GM19468 (cell line): ENCODE measurements around the gene SRRM1.

Source experiments
- ATAC-seq: cut with Tn5 transposase; IDR thresholded peaks from one replicate; pipeline ENCODE4 v1.9.1; 2021; ENCODE audit warnings: mild to moderate bottlenecking, moderate library complexity, moderate number of reproducible peaks; ENCODE audit not compliant: unreplicated experiment; ENCODE audit errors: extremely low read depth

SRRM1 gene

GRCh38 chr1:24642481-24643362, at the start of gene SRRM1:
Gene SRRM1, plus strand, starts transcription at chr1:24643302. Its CDS starts 25 bp downstream, at chr1:24643327.
- peak; percentile 82 for ATAC-seq

GRCh38 chr1:24594328-24594598, 48.8 kb upstream of the SRRM1 start:
- no peak for ATAC-seq

GRCh38 chr1:24596401-24596880, 46.7 kb upstream of the SRRM1 start:
- ATAC-seq, result no peak

GRCh38 chr1:24599265-24599664, 43.8 kb upstream of the SRRM1 start:
- no peak for ATAC-seq

- no peak for ATAC-seq
These were observed 42.6 kb upstream of the SRRM1 start for GRCh38 chr1:24600551-24600950.

GRCh38 chr1:24605534-24606295, 37.4 kb upstream of the SRRM1 start:
- ATAC-seq, result no peak

GRCh38 chr1:24606296-24606605, 36.9 kb upstream of the SRRM1 start:
- ATAC-seq, result no peak

GRCh38 chr1:24606621-24607020, 36.5 kb upstream of the SRRM1 start:
- no peak for ATAC-seq

GRCh38 chr1:24609949-24610517, 33.1 kb upstream of the SRRM1 start:
- ATAC-seq, result no peak

GRCh38 chr1:24619376-24619775, 23.7 kb upstream of the SRRM1 start:
- no peak for ATAC-seq

- ATAC-seq, result no peak
These were observed 22.4 kb upstream of the SRRM1 start for GRCh38 chr1:24620678-24621077.

- no peak for ATAC-seq
These were observed 22.0 kb upstream of the SRRM1 start for GRCh38 chr1:24621121-24621520.

GRCh38 chr1:24622218-24622617, 20.9 kb upstream of the SRRM1 start:
- no peak for ATAC-seq

- no peak for ATAC-seq
These were observed 10.3 kb upstream of the SRRM1 start for GRCh38 chr1:24632832-24633175.

- no peak for ATAC-seq
These were observed 7.8 kb upstream of the SRRM1 start for GRCh38 chr1:24635195-24635843.

GRCh38 chr1:24636661-24637357, 6.3 kb upstream of the SRRM1 start:
- ATAC-seq, result no peak

GRCh38 chr1:24639094-24639493, 4.0 kb upstream of the SRRM1 start:
- no peak for ATAC-seq

- no peak for ATAC-seq
These were observed 3.2 kb upstream of the SRRM1 start for GRCh38 chr1:24639881-24640280.

GRCh38 chr1:24640288-24640687, 2.8 kb upstream of the SRRM1 start:
- no peak for ATAC-seq

- ATAC-seq, result no peak
These were observed 1.4 kb upstream of the SRRM1 start for GRCh38 chr1:24641646-24642151.
